Trophoblast cell (in vitro differentiated cells and primary cell): ENCODE measurements around the gene JAZF1.

Source experiments
- DNase-seq, 2 donors: peaks; one replicate each; pipeline ENCODE4 v3.0.0-alpha.2; 2016
- H2AFZ ChIP-seq: 2 replicates; pipeline ENCODE4 v1.6.1; 2013; ENCODE audit warnings: low read length, moderate library complexity, mild to moderate bottlenecking; ENCODE audit not compliant: insufficient read depth, poor library complexity
- H2AK5ac ChIP-seq: 2 replicates; pipeline ENCODE4 v1.6.1; 2013; ENCODE audit warnings: mild to moderate bottlenecking, low read length
- H2BK120ac ChIP-seq: 2 replicates; pipeline ENCODE4 v1.6.1; 2013; ENCODE audit warnings: low read length, mild to moderate bottlenecking, moderate library complexity; ENCODE audit not compliant: insufficient read depth, poor library complexity
- H2BK12ac ChIP-seq: 2 replicates; pipeline ENCODE4 v1.6.1; 2013; ENCODE audit warnings: mild to moderate bottlenecking, low read length, moderate library complexity
- H2BK5ac ChIP-seq: 2 replicates; pipeline ENCODE4 v1.6.1; 2013; ENCODE audit warnings: low read length, low read depth, moderate library complexity, mild to moderate bottlenecking; ENCODE audit not compliant: poor library complexity
- H3K14ac ChIP-seq: 2 replicates; pipeline ENCODE4 v1.6.1; 2013; ENCODE audit warnings: mild to moderate bottlenecking, low read length
- H3K18ac ChIP-seq: 2 replicates; pipeline ENCODE4 v1.6.1; 2013; ENCODE audit warnings: mild to moderate bottlenecking, low read length
- H3K23ac ChIP-seq: 2 replicates; pipeline ENCODE4 v1.6.1; 2013; ENCODE audit warnings: low read length
- H3K27ac ChIP-seq: 2 replicates; pipeline ENCODE4 v1.5.1; 2013; ENCODE audit warnings: low read depth, mild to moderate bottlenecking, inconsistent platforms, low read length, moderate library complexity
- H3K27me3 ChIP-seq: 2 replicates; pipeline ENCODE4 v1.6.1; 2013; ENCODE audit warnings: inconsistent platforms, mild to moderate bottlenecking, low read length, moderate library complexity; ENCODE audit not compliant: insufficient read depth
- H3K36me3 ChIP-seq, 2 experiments: 1 replicate in 1 of 2; 2 replicates in 1 of 2; pipeline ENCODE4 v1.6.1; 2013; ENCODE audit warnings: low read length in 2 of 2, mild to moderate bottlenecking in 2 of 2, moderate library complexity in 1 of 2; ENCODE audit not compliant: insufficient read depth in 2 of 2, control insufficient read depth in 1 of 2
- H3K4ac ChIP-seq: 2 replicates; pipeline ENCODE4 v1.6.1; 2013; ENCODE audit warnings: low read depth, mild to moderate bottlenecking, low read length, moderate library complexity
- H3K4me1 ChIP-seq, 2 experiments: 1 replicate in 1 of 2; 2 replicates in 1 of 2; pipeline ENCODE4 v1.6.1; 2013; ENCODE audit warnings: low read length in 2 of 2, mild to moderate bottlenecking in 2 of 2, moderate library complexity in 1 of 2; ENCODE audit not compliant: insufficient read depth in 2 of 2, control insufficient read depth in 1 of 2
- H3K4me2 ChIP-seq: 2 replicates; pipeline ENCODE4 v1.6.1; 2013; ENCODE audit warnings: inconsistent platforms, mild to moderate bottlenecking, low read length, moderate library complexity
- H3K4me3 ChIP-seq: 2 replicates; pipeline ENCODE4 v1.5.1; 2013; ENCODE audit warnings: mild to moderate bottlenecking, low read depth, low read length, inconsistent platforms
- H3K79me1 ChIP-seq: one replicate; pipeline ENCODE4 v1.6.1; 2013; ENCODE audit warnings: low read length
- H3K79me2 ChIP-seq: 2 replicates; pipeline ENCODE4 v1.6.1; 2013; ENCODE audit warnings: low read length, mild to moderate bottlenecking; ENCODE audit not compliant: control insufficient read depth, insufficient read depth, poor library complexity
- H3K9ac ChIP-seq: 2 replicates; pipeline ENCODE4 v1.6.1; 2013; ENCODE audit warnings: mild to moderate bottlenecking, low read length
- H3K9me3 ChIP-seq: 2 replicates; pipeline ENCODE4 v1.6.1; 2013; ENCODE audit warnings: low read depth, mild to moderate bottlenecking, control low read depth, inconsistent platforms, low read length; ENCODE audit not compliant: insufficient read depth
- H4K12ac ChIP-seq: 2 replicates; pipeline ENCODE4 v1.6.1; 2013; ENCODE audit warnings: low read depth, mild to moderate bottlenecking, low read length, moderate library complexity
- H4K8ac ChIP-seq: 2 replicates; pipeline ENCODE4 v1.6.1; 2013; ENCODE audit warnings: low read depth, mild to moderate bottlenecking, low read length, moderate library complexity
- H4K91ac ChIP-seq: one replicate; pipeline ENCODE4 v1.6.1; 2013; ENCODE audit warnings: low read depth, mild to moderate bottlenecking, low read length, moderate library complexity
- WGBS: extraction: QIAGEN DNeasy Blood & Tissue Kit; methylation state at CpG from one replicate; pipeline ENCODE4 v1.1.7; 2013; ENCODE audit warnings: missing lambda C conversion rate; ENCODE audit not compliant: insufficient read length, insufficient coverage; ENCODE audit errors: extremely low coverage; 5-methylcytosine and 5-hydroxymethylcytosine counted together

Gene JAZF1

DNA sequence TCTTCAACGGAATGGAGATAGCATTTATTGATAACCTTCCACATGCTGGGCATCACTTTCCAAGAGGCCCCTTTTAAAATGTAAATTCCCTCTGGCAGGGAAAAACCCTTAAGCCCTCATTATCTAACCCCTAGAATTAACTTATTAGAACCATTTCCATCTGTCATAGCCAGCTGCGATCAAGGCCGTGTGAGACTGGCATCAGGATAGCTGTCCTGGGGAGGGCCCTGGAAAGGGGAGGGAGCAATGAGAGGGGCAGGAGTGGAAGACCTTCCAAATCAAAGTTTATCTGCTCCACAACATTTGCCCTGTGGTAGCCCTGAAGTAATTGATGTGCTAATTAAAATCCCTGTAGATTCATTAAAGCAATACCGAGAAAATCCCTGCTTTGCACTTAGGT lies 45.0 kb upstream of the JAZF1 start:
- H3K79me1 ChIP-seq, result no peaks in the 10 kb centered on the region
- WGBS, result no CpG with 5 or more reads among the region's 4 CpGs
- no peaks in the 10 kb centered on the region for H3K4me1 ChIP-seq
- no peaks in the 10 kb centered on the region for H3K27me3 ChIP-seq
- H3K23ac ChIP-seq, result no peak overlapping the region
- H2BK5ac ChIP-seq, result no peak overlapping the region
- no peak overlapping the region for H4K91ac ChIP-seq
- H3K4me2 ChIP-seq, result no peak overlapping the region
- H3K9me3 ChIP-seq, result no peaks in the 10 kb centered on the region
- H2BK12ac ChIP-seq, result no peak overlapping the region
- no peak overlapping the region for H3K14ac ChIP-seq
- no peak overlapping the region for H3K18ac ChIP-seq
- no peaks in the 10 kb centered on the region for H3K36me3 ChIP-seq
- H3K4ac ChIP-seq, result no peak overlapping the region
- DNase-seq, result no peak
- H4K12ac ChIP-seq, result no peak overlapping the region
- no peak overlapping the region for H4K8ac ChIP-seq
- H3K79me2 ChIP-seq, result no peaks in the 10 kb centered on the region
- H3K27ac ChIP-seq, result no peak overlapping the region
- H2AFZ ChIP-seq, result no peak overlapping the region
- H3K4me3 ChIP-seq, result no peak overlapping the region
- no peak overlapping the region for H3K9ac ChIP-seq
- H2AK5ac ChIP-seq, result no peak overlapping the region
- no peak overlapping the region for H2BK120ac ChIP-seq

DNA sequence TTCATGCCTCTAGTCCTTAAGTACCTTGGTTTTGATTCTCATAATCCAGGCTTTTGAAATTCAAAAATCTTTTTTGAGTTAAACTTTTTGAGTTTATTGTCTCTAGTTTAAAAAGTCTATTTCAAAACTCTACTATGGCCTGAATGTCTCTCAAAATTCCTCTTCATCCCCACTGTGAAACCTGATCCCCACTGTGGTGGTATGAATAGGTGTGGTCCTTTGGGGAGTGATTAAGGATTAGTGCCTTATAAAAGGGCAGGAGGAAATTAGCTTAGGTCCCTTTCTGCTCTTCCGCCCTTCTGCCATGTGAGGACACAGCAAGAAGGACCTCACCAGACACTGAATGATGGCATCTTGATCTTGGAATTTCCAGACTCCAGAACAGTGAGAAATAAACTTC lies 44.1 kb upstream of the JAZF1 start:
- Histone ChIP-seq H3K4me1 (no peaks in the 10 kb centered on the region), H4K8ac (no peak overlapping the region), H3K4me2 (no peak overlapping the region), H3K23ac (no peak overlapping the region), H3K79me2 (no peaks in the 10 kb centered on the region), H4K91ac (no peak overlapping the region), H2BK5ac (no peak overlapping the region), H3K36me3 (no peaks in the 10 kb centered on the region), H3K27ac (no peak overlapping the region), H2AK5ac (no peak overlapping the region), H3K4ac (no peak overlapping the region), H2AFZ (no peak overlapping the region), H3K27me3 (no peaks in the 10 kb centered on the region), H4K12ac (no peak overlapping the region), H3K79me1 (no peaks in the 10 kb centered on the region), H3K14ac (no peak overlapping the region), H2BK12ac (no peak overlapping the region), H3K4me3 (no peak overlapping the region), H3K9me3 (no peaks in the 10 kb centered on the region), H3K18ac (no peak overlapping the region), H2BK120ac (no peak overlapping the region), H3K9ac (no peak overlapping the region)
- no CpG with 5 or more reads among the region's 1 CpG for whole genome bisulfite sequencing
- no peak for DNase-seq

DNA sequence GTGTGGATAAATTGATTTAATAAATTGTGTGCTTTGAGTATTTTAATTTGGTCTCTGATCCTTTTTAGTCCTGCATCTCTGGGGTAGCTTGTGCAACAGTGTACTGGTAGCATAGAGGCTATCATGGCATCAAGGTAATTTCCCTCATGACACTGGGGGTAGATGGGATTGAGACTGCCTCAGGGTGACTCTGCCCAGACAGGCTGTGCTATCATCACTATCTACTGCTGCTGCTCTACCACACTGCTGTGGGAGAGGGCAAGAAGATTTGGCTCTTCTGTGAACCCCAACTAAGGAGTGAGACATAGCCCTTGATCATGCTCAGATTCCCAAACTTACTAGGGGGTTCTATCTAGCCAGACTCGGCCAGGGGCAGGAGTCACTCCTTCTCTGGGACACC lies 43.6 kb upstream of the JAZF1 start:
- Histone ChIP-seq H3K23ac (no peak overlapping the region), H2BK12ac (no peak overlapping the region), H3K36me3 (no peaks in the 10 kb centered on the region), H3K27ac (no peak overlapping the region), H3K4ac (no peak overlapping the region), H4K91ac (no peak overlapping the region), H4K12ac (no peak overlapping the region), H3K4me1 (no peaks in the 10 kb centered on the region), H3K27me3 (no peaks in the 10 kb centered on the region), H3K9me3 (no peaks in the 10 kb centered on the region), H2AK5ac (no peak overlapping the region), H2BK5ac (no peak overlapping the region), H4K8ac (no peak overlapping the region), H2AFZ (no peak overlapping the region), H3K79me2 (no peaks in the 10 kb centered on the region), H3K4me3 (no peak overlapping the region), H3K18ac (no peak overlapping the region), H3K9ac (no peak overlapping the region), H2BK120ac (no peak overlapping the region), H3K4me2 (no peak overlapping the region), H3K14ac (no peak overlapping the region), H3K79me1 (no peaks in the 10 kb centered on the region)
- WGBS, result no CpG with 5 or more reads among the region's 1 CpG
- DNase-seq, result peak; percentile 37 to 50

GRCh38 chr7:28222636-28223035 lies 42.0 kb upstream of the JAZF1 start:
- Histone ChIP-seq H3K4ac (no peak overlapping the region), H3K14ac (no peak overlapping the region), H3K9me3 (no peaks in the 10 kb centered on the region), H3K23ac (no peak overlapping the region), H3K79me1 (no peaks in the 10 kb centered on the region), H4K91ac (no peak overlapping the region), H4K12ac (no peak overlapping the region), H4K8ac (no peak overlapping the region), H2BK5ac (no peak overlapping the region), H2BK12ac (no peak overlapping the region), H2BK120ac (no peak overlapping the region), H3K18ac (no peak overlapping the region), H2AFZ (no peak overlapping the region), H3K4me2 (no peak overlapping the region), H3K9ac (no peak overlapping the region), H3K4me3 (no peak overlapping the region), H3K27me3 (no peaks in the 10 kb centered on the region), H3K79me2 (no peaks in the 10 kb centered on the region), H3K27ac (no peak overlapping the region), H3K36me3 (no peaks in the 10 kb centered on the region), H2AK5ac (no peak overlapping the region), H3K4me1 (no peaks in the 10 kb centered on the region)
- WGBS, result no CpG with 5 or more reads among the region's 3 CpGs
- DNase-seq, result no peak

- no peak overlapping the region for H2AFZ ChIP-seq
- no peak overlapping the region for H3K23ac ChIP-seq
- no peak overlapping the region for H4K91ac ChIP-seq
- no peak overlapping the region for H2AK5ac ChIP-seq
- no peak overlapping the region for H3K14ac ChIP-seq
- no peaks in the 10 kb centered on the region for H3K4me1 ChIP-seq
- H4K12ac ChIP-seq, result no peak overlapping the region
- no peak for DNase-seq
- no peak overlapping the region for H3K4me2 ChIP-seq
- H3K27ac ChIP-seq, result no peak overlapping the region
- no peak overlapping the region for H2BK5ac ChIP-seq
- H3K9me3 ChIP-seq, result no peaks in the 10 kb centered on the region
- H3K79me2 ChIP-seq, result no peaks in the 10 kb centered on the region
- H2BK12ac ChIP-seq, result no peak overlapping the region
- no peak overlapping the region for H4K8ac ChIP-seq
- no peak overlapping the region for H3K9ac ChIP-seq
- H3K4me3 ChIP-seq, result no peak overlapping the region
- H3K4ac ChIP-seq, result no peak overlapping the region
- H3K79me1 ChIP-seq, result no peaks in the 10 kb centered on the region
- H3K18ac ChIP-seq, result no peak overlapping the region
- no peaks in the 10 kb centered on the region for H3K36me3 ChIP-seq
- H3K27me3 ChIP-seq, result no peaks in the 10 kb centered on the region
- H2BK120ac ChIP-seq, result no peak overlapping the region
These were observed 39.2 kb upstream of the JAZF1 start for GRCh38 chr7:28219793-28220192.
